ENCODE measurements around the gene P2RX2.

DNA sequence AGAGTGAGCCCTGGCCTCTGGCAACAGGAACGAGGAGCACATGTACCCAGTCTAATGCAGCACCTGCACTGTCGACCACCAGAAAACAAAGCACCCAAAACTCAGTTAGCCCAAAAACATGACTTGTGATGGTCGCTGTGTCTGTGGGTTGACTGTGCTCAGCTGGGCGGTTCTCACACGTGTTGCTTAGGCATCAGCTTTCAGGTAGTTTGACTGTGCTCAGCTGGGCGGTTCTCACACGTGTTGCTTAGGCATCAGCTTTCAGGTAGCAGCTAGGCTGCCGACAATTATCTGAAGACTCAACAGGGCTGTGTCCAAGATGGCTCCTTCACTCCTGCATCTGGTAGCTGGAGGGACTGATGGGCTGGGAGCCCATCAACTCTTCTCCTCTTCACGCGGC, 7.0 kb upstream of the P2RX2 start:
- TF ChIP-seq, protein P1, sequence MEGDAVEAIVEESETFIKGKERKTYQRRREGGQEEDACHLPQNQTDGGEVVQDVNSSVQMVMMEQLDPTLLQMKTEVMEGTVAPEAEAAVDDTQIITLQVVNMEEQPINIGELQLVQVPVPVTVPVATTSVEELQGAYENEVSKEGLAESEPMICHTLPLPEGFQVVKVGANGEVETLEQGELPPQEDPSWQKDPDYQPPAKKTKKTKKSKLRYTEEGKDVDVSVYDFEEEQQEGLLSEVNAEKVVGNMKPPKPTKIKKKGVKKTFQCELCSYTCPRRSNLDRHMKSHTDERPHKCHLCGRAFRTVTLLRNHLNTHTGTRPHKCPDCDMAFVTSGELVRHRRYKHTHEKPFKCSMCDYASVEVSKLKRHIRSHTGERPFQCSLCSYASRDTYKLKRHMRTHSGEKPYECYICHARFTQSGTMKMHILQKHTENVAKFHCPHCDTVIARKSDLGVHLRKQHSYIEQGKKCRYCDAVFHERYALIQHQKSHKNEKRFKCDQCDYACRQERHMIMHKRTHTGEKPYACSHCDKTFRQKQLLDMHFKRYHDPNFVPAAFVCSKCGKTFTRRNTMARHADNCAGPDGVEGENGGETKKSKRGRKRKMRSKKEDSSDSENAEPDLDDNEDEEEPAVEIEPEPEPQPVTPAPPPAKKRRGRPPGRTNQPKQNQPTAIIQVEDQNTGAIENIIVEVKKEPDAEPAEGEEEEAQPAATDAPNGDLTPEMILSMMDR (IDR thresholded peaks at IDR 0.05): no peak
- no peak for TF ChIP-seq POLR2A (IDR thresholded peaks at IDR 0.05)
